ENCODE results near the gene GPR12. TPM values are rescaled to one million over a fixed set of nuclear protein-coding genes. Genes with fewer than 3 reads are reported as not detected.

Gene GPR12
- total and polyA plus RNA-seq, 2 donors (not counting 3 experiments of a cell fraction or from before 2014, with no cell fraction given): not detected

- Histone ChIP-seq H3K79me2 (ENCODE audit: control insufficient read depth, insufficient read depth, low read length) (no peaks in the 10 kb centered on the region), H3K27me3 (ENCODE audit: control insufficient read depth in 2 of 2, insufficient read depth in 2 of 2, low read length in 2 of 2) (peaks cover 12 to 32% of the 10 kb centered on the region in 2 experiments), H3K4me3 (replicated peaks in 1 of 3; ENCODE audit: insufficient read depth in 1 of 3, low read depth in 1 of 3, low read length in 3 of 3) (no peak overlapping the region), H3K4me1 (ENCODE audit: control insufficient read depth, extremely low read depth, insufficient read depth, low read length) (no peaks in the 10 kb centered on the region), H3K36me3 (ENCODE audit: control insufficient read depth in 2 of 2, extremely low read depth in 1 of 2, insufficient read depth in 2 of 2, low read length in 2 of 2) (no peaks in the 10 kb centered on the region), H3K9me1 (replicated peaks; ENCODE audit: control insufficient read depth, extremely low read depth, insufficient read depth, low read length) (no peaks in the 10 kb centered on the region), H4K20me1 (replicated peaks; ENCODE audit: control insufficient read depth, extremely low read depth, insufficient read depth, low read length) (no peaks in the 10 kb centered on the region), H2AFZ (ENCODE audit: low read depth, low read length) (no peak overlapping the region), H3K27ac (ENCODE audit: insufficient read depth, low read depth, low read length) (no peak overlapping the region), H3K9ac (replicated peaks; ENCODE audit: extremely low read depth, insufficient read depth, low read length) (no peak overlapping the region), H3K4me2 (ENCODE audit: insufficient read depth, low read length) (no peak overlapping the region), H3K9me3 (replicated peaks; ENCODE audit: control insufficient read depth, insufficient read depth, low read length) (no peaks in the 10 kb centered on the region)
- FAIRE-seq: no peak
- ChIA-PET POLR2A (no interaction called here), CTCF (no interaction called here)
- intact Hi-C loops (cut with micrococcal nuclease) (no loop called here), dilution Hi-C loops (cut with MboI; ENCODE audit: extremely low pct_ligation_motif_present, low sequenced_read_pairs) (no loop called here)
- no TSS peak for BruUV-seq (replicated peaks)
- no peak for DNase-seq (ENCODE audit: low read depth, low spot score)
- no peak for TF ChIP-seq MYC (IDR thresholded peaks at IDR 0.05; ENCODE audit: low read depth, low read length)
- TF ChIP-seq MAX (IDR thresholded peaks at IDR 0.05; ENCODE audit: insufficient read depth, insufficient read length): no peak
- no peak for TF ChIP-seq POLR2A (IDR thresholded peaks at IDR 0.05; ENCODE audit: low read depth, low read length)
- TF ChIP-seq FOS (IDR thresholded peaks at IDR 0.05; ENCODE audit: borderline replicate concordance, insufficient read depth, low read length): no peak
- no peak for TF ChIP-seq EZH2 (IDR thresholded peaks at IDR 0.05; ENCODE audit: borderline replicate concordance, low read depth, low read length, severe bottlenecking)
- no peak for TF ChIP-seq GATA2 (IDR thresholded peaks at IDR 0.05; ENCODE audit: insufficient read depth, insufficient read length, low read depth, low read length)
- no peak for TF ChIP-seq CTCF (IDR thresholded peaks at IDR 0.05; ENCODE audit: extremely low read depth in 1 of 2, insufficient read depth in 1 of 2, low read depth in 1 of 2, low read length in 2 of 2)
- no peak for TF ChIP-seq JUN (IDR thresholded peaks at IDR 0.05; ENCODE audit: borderline replicate concordance, insufficient read depth, insufficient read length, low read depth)
- no peak for TF ChIP-seq POLR2AphosphoS5 (IDR thresholded peaks at IDR 0.05; ENCODE audit: insufficient read depth, low read depth, low read length)
These were observed 12.9 kb downstream of the GPR12 start for GRCh38 chr13:26747706-26748105.
